Measurements from ENCODE around the gene CNGB1.

CNGB1 gene

DNA sequence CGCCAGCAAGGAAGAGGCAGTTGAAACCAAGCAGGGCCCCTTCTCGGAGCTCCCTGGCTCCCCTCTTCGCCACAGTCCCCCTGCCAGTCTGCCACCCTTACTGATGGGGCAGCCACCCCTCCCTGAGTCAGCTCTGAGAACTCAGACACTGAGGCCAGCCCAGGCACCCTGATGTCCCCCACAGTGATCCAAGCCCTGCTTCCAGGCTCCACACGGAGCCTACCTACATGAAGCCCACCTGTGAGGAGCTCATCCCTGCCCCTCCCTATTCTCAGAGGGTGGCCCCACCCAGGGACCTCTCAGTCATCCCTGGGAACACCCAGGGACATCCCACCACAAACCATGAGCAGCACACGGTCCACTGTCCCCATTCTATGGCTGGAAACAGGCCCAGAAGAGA lies 8.9 kb downstream of the CNGB1 start:
- no peak overlapping the region for H3K4me3 ChIP-seq (ENCODE audit: low read depth, low read length)
- TF ChIP-seq, protein P1, sequence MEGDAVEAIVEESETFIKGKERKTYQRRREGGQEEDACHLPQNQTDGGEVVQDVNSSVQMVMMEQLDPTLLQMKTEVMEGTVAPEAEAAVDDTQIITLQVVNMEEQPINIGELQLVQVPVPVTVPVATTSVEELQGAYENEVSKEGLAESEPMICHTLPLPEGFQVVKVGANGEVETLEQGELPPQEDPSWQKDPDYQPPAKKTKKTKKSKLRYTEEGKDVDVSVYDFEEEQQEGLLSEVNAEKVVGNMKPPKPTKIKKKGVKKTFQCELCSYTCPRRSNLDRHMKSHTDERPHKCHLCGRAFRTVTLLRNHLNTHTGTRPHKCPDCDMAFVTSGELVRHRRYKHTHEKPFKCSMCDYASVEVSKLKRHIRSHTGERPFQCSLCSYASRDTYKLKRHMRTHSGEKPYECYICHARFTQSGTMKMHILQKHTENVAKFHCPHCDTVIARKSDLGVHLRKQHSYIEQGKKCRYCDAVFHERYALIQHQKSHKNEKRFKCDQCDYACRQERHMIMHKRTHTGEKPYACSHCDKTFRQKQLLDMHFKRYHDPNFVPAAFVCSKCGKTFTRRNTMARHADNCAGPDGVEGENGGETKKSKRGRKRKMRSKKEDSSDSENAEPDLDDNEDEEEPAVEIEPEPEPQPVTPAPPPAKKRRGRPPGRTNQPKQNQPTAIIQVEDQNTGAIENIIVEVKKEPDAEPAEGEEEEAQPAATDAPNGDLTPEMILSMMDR (IDR thresholded peaks at IDR 0.05; ENCODE audit: low read depth, low read length) = no peak

DNA sequence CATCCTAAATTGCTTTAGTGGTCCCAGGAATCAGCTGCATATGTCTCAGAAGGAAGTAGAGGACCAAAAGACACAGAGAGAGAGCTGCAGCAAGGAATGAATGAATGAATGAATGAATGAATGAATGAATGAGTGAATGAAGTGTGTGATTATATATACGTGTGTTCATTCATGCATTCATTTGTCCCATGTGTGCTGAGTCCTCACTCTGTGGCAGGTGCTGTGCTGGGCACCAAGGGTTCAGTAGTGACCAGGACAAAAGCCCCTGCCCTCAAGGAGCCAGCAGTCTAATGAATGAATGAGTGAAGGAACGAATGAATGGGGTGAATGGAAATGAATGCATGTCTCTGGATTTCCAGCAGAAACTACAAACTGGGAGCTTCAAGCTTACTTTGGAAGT lies 9.4 kb downstream of the CNGB1 start:
- no peak overlapping the region for H3K4me3 ChIP-seq (ENCODE audit: low read depth, low read length)
- TF ChIP-seq, protein P1 (IDR thresholded peaks at IDR 0.05; ENCODE audit: low read depth, low read length) = no peak

DNA sequence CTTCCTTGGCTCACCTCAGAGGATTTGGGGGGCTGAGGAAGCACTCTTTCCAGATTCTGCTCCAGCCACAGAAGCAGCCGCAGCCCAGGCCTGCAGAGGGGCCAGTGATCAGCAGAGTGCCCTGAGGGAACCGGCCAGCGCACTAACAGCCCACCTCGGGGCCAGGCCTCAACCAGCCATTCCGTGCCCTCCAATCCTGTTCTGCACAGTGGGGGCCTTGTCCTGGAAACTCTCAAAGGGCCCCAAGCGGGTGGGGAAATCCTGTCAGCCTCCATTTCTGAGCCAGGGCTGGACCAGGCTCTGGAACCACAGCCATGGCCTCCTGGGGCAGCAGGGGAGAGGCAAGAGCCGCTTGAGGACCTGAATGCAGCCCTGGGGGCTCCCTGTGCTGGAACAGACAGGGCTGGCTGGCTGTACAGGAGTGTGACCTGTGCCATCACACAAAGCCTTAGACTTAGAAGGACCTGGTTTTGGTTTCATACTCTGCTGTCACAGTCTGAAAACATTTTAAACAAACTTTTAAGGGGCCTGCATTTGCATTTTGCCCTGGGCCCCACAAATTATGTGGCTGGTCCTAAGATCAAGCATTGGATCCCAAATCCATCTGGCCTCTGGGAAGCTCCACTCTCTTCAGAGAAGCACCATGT lies 10.0 kb downstream of the CNGB1 start:
- H3K4me3 ChIP-seq (ENCODE audit: low read depth, low read length) = no peak overlapping the region
- TF ChIP-seq, protein P1 (IDR thresholded peaks at IDR 0.05; ENCODE audit: low read depth, low read length) = no peak

DNA sequence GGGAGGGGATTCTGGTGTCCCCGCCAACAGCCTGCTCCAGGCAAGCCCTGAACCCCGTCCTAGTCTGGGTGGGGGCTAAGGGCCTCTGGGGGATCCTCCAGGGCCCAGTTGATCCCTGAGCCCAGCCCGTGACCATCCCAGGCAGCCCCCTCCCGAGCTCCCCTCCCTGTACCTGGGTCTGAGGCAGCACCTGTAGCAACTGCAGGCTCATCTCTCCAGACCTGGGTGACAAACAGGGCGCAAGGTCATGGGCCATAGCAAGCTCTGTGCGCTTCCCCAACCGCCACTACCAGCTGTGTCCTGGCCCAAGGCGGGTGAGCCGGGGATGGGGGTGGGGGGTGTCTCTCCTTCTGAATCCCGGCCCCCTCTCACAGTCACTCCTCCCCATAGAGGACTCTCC lies 10.6 kb downstream of the CNGB1 start:
- H3K4me3 ChIP-seq (ENCODE audit: low read depth, low read length) = no peak overlapping the region
- TF ChIP-seq, protein P1 (IDR thresholded peaks at IDR 0.05; ENCODE audit: low read depth, low read length) = no peak

DNA sequence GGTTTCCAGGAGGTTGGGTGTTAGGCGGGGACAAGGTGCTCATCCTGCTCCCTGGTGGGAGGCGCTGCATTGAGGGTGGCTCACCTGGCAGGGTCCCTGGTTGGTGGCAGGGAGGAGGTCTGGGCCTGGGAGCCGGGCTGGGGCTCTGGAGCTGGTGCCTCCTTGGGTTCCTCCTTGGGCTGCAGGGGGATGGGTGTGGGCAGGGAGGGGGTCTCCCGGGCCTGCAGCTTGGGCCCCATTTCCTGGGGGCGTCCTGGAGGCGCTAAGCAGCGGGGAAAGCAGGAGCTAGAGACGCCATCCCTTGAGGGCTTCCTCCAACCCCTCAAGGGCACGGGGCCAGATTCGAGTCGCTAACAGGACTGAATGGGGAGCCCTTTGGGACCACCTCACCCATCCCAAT lies 11.1 kb downstream of the CNGB1 start:
- H3K4me3 ChIP-seq (ENCODE audit: low read depth, low read length) = no peak overlapping the region
- TF ChIP-seq, protein P1 (IDR thresholded peaks at IDR 0.05; ENCODE audit: low read depth, low read length) = no peak

DNA sequence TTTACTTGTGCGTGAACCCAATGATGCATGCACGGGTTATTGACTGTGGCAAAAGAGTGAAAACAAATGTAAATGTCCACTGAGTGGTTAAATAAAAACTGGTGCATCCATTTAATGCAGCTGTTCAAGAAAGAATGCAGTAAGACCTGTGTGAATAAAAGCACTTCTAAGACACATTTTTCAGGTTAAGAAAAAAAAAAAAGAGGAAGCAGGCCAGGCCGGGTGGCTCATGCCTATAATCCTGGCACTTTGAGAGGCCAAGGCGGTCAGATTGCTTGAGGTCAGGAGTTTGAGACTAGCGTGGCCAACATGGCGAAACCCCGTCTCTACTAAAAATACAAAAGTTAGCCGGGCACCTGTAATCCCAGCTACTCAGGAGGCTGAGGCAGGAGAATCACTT lies 11.8 kb downstream of the CNGB1 start:
- H3K4me3 ChIP-seq (ENCODE audit: low read depth, low read length) = no peak overlapping the region
- TF ChIP-seq, protein P1 (IDR thresholded peaks at IDR 0.05; ENCODE audit: low read depth, low read length) = no peak

DNA sequence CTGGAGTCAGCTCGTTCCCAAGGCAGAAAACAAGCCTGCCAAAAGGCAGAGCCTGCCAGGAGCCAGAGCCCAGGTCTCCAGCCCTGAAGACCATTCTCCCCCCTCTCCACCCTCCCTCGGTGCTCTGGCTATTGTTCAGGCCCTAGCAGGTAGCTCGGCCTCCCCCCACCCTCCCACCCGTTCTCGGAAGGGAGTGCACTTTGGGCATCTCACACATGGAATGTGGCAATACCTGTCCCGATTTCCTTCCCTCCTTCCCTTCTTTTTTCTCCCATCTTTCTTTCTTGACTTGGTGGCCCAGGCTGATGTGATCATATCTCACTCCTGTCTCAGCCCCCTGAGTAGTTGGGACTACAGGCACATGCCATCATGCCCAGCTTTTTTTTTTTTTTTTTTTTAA lies 12.4 kb downstream of the CNGB1 start:
- TF ChIP-seq, protein P1 (IDR thresholded peaks at IDR 0.05; ENCODE audit: low read depth, low read length) = no peak
- no peak overlapping the region for H3K4me3 ChIP-seq (ENCODE audit: low read depth, low read length)

Measured in WI38 (cell line).